HG03196 (cell line): ENCODE data around the gene CDH4.
"Not testable (repeated sequence)": the region's sequence is repeated elsewhere in the genome, so short reads cannot be mapped to it uniquely, and the experiment has no call there.

ENCODE experiments used
- ATAC-seq: cut with Tn5 transposase; IDR thresholded peaks from one replicate; pipeline ENCODE4 v1.9.1; 2021; ENCODE audit not compliant: unreplicated experiment

The CDH4 gene

GRCh38 chr20:61957961-61958715 is 706.1 kb downstream of the CDH4 start:
- no peak for ATAC-seq

GRCh38 chr20:61958773-61959700 is 707.0 kb downstream of the CDH4 start:
- no peak for ATAC-seq

DNA sequence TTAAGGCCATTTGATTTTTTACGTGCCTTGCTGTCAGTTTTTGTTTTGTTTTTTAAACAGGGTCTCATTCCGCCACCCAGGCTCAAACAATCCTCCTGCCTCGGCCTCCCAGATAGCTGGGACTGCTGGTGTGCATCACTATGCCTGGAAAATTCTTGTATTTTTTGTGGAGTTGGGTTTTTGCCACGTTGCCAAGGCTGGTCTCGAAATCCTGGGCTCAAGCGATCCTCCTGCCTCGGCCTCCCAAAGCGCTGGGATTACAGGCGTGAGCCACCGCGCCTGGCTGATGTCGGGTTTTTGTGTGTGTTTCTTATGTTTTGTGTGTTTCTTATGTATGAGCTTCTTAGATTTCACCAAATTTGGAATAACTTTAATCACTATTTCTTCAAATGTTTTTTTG is 708.8 kb downstream of the CDH4 start:
- ATAC-seq: no peak

- no peak for ATAC-seq
Observed at GRCh38 chr20:61963149-61963548, 711.1 kb downstream of the CDH4 start.

GRCh38 chr20:61963885-61964674 is 712.0 kb downstream of the CDH4 start:
- ATAC-seq: no peak

GRCh38 chr20:61964675-61965605 is 712.9 kb downstream of the CDH4 start:
- no peak for ATAC-seq

GRCh38 chr20:61965606-61966491 is 713.8 kb downstream of the CDH4 start:
- no peak for ATAC-seq

DNA sequence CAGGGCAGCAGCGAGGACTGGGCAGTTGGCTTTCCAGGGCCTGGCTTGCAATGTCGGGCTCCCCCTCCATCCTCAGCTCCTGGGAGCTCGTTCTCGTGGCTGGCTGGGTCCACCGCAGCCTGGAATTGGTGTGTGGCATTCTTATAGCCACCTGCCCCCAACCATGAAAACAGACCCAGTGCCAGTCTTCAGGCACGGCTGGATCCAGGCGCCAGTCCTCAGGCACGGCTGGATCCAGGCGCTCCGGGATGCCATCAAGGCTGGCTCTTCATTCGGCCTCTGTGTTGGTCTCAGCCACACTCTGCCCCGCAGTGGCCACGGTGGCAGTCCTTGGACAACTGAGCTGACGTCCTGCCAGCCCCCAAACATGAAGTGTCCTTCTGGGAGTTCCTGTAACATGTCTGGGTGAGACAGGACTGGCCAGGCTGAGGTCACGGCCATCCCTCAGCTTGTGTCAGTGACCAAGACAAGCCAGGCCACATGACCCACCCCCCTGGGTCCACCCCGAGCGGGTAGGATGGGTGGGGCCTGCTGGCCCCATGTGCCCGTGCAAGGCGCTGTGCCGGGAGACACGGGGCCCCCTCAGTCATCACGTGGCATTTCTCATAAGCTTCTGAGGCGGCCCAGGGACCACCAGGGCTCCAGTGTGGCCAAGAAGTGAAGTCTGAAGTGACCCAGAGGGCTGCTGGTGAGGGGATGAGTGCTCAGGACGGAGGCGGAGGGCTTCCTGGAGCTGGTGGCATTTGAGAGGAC is 714.6 kb downstream of the CDH4 start:
- ATAC-seq: no peak

- no peak for ATAC-seq
Observed at GRCh38 chr20:61967300-61967699, 715.2 kb downstream of the CDH4 start.

DNA sequence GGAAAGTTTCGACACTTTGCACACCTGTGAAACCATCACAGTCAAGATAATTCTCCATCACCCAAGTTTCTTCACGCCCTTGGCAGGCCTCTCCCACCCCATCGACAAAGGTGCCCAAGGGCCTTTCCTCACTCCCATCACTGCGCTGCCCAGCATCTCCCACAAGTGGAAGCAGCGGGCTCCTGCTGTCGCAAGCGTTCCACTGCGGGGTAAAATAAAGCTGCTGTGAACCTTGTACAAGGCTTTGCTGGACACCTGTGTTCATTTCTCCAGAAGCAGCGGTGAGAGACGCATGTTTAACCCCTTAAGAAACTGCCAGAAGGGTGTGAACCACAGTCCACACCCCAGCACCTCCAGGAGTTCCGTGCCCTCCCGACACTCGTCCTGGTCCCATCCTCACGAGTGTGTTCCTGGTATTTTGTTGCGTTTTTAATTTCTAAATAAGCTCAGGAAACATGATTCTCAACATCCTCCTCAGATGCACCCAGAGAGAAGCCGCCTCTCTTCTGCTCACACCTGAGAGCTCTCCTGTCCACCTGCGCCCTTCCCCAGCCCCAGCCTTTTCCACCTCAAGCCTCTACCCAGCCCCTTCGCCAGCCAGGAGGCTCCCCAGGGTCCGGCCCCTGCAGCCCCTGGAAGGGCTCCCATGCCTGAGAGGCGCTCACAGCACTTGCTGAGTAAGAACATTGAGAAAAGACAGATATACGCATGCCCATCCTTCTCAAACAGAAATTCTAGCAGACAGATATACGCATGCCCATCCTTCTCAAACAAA is 716.2 kb downstream of the CDH4 start:
- no peak for ATAC-seq

DNA sequence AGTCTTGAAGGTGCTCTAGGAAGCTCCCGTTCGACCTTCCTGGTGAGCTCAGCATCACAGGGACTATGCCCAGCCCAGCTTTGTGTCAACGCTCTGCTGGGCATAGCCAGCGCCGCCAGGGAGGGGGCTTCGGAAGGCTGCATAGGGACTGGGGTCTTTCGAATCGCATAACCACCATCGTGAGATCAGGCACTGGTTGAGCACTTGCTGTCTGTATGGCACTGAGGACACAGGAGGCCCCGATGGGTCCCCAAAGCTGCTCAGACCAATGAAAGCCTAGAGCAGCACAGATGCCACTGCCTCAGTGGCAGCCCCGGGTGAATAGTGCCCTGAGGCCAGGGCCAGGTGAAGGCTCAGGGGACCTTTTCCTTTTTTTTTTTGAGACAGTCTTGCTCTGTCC is 716.9 kb downstream of the CDH4 start:
- no peak for ATAC-seq

- no peak for ATAC-seq
Observed at GRCh38 chr20:61969806-61970205, 717.7 kb downstream of the CDH4 start.

GRCh38 chr20:61970357-61970756 is 718.3 kb downstream of the CDH4 start:
- ATAC-seq: no peak

DNA sequence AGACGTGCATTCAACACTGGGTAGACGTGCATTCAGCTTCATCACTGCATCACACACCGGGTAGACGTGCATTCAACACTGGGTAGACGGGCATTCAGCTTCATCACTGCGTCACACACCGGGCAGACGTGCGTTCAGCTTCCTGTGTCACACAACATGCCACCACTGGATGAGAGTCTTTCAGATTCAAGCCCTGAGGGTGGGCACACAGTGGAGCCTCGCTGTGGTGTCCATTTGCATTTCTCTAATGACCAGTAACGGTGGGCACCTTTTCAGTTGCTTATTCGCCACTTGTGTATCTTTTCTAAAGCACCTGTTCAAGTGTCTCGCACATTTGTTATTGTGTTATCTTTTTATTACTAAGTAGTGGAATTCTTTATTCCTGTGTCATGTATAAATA is 719.5 kb downstream of the CDH4 start:
- not testable (repeated sequence) for ATAC-seq

- ATAC-seq: no peak
Observed at GRCh38 chr20:61972636-61973508, 720.8 kb downstream of the CDH4 start.

DNA sequence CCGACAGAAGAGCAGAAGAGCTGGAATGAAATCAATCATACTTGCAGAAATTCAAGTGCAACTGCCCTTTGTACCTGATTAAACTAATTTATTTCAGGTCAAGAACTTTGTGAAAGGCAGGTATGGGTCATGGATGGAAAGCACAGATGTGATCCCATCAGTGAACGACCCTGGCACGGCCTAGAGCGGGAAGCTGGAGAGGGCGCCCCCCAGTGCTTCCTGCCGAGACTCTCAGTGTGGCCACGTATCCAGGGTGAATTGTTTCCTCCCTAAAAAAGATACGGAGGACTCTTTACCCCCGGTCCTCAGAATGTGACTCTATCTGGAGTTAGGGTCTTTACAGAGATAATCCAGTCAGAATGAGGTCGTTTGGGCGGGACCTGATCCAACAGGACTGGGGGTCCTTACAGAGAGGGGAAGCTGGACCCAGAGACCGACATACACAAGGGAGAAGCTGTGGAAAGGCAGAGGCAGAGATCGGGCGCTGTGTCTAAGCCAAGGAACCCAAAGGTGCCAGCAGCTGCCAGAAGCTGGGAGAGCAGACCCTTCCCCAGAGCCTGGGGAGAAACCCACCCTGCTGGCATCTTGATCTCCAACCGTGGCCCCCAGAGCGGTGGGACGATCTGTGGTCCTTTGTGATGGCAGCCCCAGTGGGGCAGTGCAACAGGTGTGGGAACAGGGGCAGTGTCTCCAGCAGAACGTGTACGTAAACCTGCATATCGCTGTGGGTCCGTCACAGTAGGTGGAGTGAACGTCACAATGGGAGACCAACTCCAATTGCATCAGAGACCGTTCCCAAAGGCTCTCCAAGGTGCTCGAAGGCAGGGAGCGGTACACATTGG is 721.7 kb downstream of the CDH4 start:
- ATAC-seq: no peak
